ENCODE results near the gene MRPL34.

The MRPL34 gene

DNA sequence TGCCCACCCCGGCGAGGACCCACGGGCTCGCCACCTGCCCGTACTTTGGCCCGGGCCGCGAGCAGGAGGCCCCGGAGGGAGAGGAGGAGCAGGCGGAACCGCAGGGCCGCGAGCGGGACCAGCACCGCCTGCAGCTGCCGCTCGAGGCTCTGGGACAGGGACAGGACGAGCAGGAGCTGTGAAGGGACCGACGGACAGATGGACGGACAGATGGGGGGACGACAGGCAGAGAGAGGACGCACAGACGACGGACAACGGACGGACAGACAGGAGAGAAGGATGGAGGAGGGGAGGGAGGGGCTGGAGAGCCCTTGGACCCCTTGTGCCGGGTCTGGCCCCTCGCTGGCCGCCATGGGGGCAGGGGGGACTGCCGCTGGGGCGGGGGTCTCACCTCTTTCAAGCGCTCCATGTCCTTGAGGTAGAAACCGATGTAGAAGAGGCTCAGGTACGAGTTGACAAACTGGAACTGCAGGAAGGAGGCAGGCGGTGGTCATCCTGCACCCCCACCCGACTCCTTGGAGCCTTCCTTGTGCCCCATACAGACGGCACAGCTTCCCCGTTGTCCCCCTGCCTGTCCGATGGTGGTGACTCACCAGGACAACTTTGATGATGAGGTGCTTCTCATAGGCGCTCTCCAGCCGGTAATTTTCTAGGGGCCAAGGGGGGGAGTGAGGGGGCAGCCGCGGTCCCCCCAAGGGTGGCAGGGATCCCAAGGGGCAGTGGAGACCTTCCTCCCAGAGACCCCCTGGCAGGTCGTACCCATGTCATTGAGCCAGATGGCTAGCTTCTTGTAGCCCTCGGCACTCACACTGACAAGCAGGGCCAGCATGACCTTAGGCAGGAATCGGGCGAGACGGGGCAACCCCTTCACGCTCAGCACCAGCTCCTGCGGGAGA, 23.9 kb downstream of the MRPL34 start:
- no peak for DNase-seq

DNA sequence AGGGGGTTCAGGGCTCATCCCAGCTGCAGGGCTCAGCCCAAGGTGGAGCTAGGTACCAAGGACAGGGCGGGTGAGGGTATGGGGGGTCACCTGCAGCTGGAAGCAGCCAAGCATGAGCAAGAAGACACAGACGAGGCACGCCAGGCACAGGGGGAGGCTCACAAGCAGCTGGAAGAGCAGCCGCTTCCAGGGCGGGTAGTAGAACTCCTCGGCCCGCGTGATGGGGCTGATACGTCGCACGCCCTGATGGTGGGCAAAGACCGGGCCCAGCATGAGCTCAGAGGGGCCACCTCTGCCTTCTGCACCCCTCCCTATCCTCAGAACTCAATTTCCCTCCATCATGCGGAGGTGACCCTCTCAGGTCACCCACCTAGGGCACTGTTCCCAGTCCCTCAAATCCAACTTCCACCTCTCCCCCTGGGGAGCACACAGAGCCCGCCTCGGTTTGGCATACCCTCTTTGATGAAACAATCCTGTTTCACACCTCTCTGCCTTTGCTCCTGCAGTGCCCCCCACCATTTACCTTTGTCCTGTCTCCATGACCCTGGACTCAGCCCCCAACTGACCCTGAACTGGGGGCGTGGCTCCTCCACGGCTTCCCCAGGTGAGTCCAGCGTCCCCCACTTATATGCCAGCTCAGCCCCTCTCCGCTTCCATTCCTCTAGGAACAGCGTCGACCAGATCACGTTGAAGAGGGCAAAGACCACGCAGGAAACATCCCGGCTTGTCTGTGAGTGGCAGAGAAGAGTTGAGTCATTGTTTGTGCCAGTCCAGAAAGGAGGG, 24.8 kb downstream of the MRPL34 start:
- DNase-seq: no peak

DNA sequence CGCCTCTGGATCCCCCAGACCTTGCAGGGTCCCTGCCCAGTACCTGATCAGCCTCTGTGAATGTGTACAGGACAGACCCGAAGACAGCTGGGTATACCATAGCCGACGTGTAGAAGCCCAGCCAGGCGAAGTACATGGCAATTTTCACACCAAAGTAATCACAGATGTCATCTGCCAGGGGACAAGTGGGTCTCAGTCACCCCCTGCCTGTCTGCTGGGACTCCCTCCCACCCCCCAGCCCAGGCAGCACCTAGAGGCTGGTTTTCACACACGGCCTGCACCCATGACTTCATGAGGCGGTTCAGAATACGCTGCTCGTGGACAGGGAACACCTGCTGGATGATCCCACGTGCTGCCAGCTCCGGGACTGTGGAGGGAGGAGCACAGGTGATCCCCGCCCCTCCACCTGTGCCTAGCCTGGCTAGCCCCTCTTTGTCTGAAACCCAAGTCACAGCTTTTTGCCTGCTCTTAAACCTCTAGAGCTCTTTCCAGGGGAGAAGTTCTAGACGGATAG, 25.4 kb downstream of the MRPL34 start:
- DNase-seq: peak; percentile 57

DNA sequence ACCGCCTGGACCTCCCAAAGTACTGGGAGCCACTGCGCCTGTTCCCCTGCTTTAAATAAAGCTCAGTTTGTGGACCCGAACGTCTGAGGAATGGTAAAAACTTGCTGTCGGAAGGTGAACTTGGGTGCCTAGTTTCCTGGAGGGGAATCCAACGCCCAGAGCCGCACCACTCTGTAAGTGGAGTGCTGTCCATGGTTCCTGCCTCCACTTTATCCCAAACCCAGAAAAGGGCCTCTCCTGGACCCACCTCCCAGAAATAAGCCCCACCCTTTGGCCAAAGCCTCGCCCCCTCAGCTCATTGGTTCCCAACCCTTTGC, 26.6 kb downstream of the MRPL34 start:
- no peak for DNase-seq

DNA sequence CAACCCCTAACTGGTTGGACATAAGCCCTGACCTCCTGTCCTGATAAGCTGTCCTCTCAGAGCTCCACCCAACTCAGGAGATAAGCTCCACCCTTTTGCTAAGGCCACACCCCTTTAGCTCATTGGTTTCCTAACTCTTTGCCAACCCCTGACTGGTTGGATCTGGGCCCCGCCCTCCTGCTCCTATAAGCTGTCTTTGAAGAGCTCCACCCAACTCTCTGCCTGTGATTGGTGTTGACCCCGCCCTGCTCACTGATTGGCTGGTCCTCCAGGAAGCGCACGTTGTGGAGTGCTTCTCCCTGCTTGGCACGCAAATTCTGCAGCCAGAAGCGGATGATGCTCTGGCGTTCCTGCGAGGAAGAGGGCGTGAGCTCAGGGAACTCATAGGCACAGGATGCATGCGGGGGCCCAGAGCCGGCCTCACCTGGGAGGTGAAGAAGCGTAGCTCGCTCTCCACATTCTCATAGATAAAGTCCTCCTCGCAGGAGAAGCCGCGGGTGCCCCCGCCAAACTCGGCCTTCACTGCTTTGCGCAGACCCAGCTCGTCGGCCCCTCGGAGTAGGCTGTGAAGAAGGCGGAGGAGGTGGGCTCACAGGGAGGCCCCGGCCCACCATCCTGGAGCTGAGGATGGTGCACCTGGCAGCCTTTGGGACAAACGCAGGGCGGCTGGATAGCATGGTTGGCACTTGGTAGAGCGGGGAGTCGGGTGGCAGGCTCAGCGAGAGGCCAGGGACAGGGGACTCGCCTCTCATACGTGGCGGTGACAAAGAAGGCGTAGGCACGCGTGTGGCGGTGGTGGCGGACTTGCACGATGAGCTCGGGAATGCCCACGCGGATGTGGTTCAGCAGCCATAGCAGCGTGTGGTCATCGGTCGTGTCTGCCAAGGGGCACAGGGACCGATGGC, 27.3 kb downstream of the MRPL34 start:
- DNase-seq: peak; percentile 72

DNA sequence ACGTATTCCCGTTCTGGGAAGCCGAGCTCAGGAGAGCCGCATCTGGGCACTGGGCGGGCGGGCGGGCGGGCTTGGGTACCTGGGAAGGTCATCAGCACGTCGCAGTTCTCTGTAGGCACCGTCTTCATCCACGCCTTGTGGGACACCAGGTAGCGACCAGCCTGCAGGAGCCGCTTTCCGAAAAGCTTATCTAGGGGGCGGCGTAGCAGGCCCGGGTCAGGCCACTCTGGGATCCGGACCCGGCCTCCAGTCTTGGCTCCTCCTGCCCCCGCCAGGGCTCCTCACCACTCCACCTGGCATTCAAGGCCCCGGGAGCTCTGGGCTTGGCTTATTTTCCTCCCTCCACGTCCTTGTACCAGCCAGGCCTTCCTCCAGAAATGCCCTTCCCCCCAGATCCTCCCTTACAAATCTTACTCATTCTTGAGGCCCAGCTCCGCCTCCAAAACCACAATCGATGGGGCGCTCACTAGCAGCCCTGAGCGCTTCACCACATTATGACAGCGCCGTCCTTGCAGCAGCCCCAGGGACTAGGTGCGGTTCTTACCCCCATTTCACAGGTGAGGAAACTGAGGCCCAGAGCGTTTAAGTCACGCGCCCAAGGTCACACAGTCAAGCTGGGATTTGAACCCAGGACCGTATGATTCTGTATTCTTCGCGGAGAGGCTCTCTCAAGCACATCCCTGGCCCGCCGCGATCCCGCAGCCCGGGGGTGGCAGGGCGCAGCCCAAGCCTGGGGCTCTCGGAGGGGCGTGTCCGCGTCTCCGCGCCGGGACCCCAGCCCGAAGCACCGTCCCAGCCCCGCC, 28.1 kb downstream of the MRPL34 start:
- no peak for DNase-seq

DNA sequence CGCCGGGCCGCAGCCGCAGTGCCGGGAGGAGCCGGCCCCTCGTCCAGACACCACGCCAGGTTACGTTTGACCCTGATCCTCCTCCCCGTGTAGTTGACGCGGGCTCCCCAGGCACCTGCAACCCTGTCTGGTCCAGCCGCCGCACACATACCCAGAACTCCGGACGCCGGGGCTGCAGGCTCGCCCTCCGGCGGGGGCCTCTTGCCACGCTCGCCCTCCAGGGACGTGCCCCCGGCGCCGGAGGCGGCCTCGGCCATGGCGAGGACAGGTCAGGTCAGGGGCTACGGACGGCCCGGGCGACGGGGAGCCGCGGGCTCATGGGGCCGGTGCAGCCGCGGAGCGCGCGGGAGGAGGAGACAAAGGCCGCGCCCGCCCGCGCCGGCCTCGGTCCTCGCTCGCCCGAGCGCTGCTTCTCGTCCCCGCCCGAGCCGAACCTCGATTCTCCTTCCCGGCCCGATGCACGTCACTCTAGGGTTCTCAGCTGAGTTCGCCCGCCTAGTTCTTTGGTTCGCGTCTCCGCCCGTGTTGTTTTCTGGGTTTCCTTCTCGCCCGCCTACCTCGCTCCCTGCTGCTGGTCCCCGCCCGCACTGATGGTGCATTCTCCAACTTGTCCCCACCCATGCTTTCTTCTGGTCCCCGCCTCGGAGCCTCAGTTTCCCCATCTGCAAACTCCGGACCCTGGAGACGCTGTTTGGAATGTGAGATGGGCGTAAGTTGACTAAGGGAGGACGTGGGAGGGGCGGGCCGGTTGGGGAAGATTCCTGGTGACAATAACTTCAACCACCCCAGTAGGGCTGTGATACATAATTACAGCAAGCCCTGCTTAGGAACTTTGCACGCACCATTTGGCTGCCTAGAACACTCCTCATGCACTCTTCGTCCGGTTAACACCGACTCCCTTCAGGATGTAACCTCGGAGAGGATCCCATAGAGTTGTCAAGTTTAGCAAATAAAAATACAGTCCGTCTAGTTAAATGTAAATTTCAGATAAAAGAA, 29.0 kb downstream of the MRPL34 start, which contains the start of gene ANO8:
Gene ANO8 (minus strand): TSS at position 442 of the 996 bp plus-strand sequence. CDS start 185 bp downstream, at position 257.
- peak; percentile 95 for DNase-seq

DNA sequence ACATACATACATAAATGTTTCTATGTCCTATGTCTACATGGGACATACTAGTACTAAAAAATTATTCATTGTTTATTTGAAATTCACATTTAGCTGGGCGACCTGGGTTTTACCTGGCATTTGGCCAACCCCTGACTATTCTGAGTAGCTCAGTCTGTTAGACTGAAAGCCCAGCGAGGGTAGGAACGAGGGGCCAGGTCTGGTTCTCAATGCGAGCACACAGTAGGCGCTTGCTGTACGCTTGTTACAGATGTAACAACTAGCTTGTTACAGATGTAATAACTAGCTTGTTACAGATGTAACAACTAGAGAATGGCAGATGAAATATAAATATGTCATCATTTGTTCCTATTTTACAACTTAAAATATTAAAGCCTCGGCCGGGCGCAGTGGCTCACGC, 29.9 kb downstream of the MRPL34 start:
- no peak for DNase-seq

DNA sequence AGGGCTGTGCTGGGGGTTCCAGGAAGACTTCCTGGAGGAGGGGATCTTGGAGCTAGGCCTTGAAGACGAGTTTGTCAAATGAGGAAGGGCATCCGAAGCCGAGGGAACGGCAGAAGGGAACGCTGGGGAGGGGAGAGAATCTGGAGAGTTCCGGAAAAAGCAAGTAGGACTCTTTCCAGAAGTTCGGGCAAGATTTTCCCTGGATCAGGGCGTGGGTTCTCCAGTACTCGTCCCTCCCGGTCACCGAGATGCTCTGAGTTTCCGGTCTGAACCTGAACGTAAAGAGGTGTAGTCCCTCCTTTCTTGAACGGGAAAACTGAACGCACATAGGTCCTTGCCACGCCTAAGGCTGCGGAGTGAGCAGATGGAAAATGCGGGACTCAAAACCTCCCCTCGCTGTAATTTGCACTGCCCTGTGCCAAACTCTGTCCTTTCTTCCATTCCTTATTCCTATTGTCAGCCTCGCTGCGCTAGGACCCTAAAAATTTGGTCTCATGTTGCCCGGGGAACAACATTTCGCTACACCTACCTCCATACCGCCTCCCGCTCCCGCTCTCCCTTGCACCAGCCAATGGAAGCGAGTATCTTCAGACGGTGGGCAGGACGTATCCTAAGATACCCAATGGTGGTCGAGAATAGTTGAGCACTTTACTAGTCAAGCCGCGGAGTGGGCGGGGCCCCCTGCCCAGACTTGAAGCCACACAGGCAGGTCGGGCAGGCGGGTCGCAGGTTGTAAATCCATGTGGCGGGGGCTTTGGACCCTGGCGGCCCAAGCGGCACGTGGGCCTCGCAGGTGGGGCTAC, 31.4 kb downstream of the MRPL34 start, which contains the start of gene GTPBP3:
Gene GTPBP3 (plus strand): TSS at position 682 of the 803 bp plus-strand sequence. CDS start 59 bp downstream, at position 741.
- DNase-seq: peak; percentile 100

DNA sequence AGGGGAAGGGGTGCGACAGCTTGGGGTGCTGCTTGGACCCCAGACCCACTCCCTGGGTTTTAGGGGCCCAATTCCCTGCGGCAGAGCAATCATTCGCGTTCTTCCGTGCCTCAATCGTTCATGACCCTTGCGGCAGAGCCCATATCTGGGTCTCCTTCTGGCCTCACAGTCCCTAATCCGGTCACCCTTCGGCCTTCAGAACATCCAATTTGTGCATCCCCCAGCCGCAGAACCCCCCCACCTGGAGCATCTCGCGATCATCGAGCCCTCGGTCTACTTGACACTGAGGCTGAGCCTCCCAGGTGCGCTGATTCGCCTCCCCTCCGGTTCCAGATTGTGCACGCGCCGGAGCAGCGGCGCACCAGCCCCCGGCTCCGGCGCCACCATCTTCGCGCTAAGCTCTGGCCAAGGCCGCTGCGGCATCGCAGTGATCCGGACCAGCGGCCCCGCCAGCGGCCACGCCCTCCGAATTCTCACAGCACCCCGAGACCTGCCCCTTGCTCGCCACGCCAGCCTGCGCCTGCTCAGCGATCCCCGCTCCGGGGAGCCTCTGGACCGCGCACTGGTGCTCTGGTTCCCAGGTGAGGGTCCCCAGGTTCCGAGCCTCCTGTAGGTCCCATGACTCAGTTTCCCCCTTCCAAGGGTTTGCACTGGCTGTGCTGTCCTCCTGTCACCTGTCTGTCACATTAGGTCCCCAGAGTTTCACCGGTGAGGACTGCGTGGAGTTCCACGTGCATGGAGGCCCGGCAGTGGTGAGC, 32.2 kb downstream of the MRPL34 start:
- DNase-seq: peak; percentile 37

DNA sequence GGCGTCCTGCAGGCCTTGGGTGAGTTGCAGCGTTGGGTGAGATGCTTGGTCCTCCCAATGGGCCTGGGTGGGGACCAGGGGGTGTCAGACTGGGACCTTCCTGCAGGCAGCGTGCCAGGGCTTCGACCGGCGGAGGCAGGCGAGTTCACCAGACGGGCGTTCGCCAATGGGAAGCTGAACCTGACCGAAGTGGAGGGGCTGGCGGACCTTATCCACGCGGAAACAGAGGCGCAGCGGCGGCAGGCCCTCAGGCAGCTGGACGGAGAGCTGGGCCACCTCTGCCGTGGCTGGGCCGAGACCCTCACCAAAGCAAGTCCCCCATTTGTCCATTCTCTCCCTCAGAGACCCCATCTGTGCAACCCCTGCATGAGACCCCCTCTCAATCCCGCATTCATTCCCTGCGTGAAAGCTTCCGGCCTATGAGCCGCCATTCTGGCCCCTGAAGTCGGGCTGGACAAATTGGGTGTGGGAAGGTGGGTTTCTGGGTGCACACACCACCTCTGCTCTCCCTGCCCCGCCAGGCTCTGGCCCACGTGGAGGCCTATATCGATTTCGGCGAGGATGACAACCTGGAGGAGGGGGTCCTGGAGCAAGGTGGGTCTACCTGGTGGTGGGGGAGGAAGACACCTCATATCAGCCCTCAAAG, 32.9 kb downstream of the MRPL34 start:
- DNase-seq: no peak

DNA sequence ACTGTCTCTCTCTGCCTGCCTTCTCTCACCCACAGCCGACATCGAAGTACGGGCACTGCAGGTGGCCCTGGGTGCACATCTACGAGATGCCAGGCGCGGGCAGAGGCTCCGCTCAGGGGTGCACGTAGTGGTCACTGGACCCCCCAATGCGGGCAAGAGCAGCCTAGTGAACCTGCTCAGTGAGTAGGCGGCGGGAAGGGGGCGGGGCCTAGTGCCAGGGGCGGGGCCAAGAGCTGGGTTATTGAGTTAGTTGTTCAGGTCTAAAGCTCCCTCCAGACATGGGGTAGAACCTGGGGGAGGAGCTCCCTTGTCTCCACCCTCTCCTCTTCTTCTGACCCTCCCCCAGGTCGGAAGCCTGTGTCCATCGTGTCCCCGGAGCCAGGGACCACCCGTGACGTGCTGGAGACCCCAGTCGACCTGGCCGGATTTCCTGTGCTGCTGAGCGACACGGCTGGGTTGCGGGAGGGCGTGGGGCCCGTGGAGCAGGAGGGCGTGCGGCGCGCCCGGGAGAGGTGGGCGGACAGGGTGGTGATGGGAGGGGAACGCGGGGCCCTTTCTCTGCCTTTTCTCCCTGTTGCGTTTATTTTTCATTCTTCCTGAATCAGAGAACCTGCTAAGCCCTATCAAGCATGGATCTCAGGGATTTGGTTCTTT, 33.5 kb downstream of the MRPL34 start:
- no peak for DNase-seq

DNA sequence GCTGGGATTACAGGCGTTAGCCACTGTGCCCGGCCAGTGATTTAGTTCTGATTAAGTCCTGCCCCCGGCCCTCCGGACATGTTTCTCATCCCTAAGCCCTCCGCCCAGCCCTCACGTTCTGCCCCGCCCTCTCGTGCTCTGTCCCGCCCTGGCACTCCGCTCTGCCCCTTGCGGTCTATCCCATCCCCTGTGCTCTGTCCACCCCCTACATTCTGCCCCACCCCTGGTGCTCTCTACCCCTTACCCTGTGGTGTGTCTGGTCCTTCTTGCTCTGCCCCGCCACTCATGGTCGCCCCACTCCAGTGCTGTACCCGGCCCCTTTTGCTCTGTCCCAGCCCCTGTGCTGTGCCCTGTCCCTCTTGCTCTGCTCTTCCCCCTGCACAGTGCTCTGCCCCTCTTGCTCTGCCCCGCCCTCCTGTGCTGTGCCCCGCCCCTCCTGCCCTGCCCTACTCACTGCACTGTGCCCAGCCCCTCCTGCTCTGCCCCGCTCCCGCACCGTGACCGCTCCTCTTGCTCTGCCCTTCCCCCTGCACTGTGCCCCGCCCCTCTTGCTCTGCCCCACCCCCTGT, 34.7 kb downstream of the MRPL34 start:
- DNase-seq: no peak

DNA sequence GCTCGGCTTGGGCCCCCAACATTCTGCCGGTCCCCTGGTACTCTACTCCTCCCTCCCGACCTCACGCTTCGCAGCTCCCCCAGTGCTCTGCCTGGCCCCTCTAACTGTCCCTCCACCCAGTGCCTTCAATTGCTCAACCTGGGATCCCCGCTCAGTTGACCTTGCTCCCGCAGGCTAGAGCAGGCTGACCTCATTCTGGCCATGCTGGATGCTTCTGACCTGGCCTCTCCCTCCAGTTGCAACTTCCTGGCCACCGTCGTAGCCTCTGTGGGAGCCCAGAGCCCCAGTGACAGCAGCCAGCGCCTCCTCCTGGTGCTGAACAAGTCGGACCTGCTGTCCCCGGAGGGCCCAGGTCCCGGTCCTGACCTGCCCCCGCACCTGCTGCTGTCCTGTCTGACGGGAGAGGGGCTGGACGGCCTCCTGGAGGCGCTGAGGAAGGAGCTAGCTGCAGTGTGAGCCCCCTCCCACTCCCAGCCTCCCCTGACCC, 35.2 kb downstream of the MRPL34 start:
- no peak for DNase-seq

DNA sequence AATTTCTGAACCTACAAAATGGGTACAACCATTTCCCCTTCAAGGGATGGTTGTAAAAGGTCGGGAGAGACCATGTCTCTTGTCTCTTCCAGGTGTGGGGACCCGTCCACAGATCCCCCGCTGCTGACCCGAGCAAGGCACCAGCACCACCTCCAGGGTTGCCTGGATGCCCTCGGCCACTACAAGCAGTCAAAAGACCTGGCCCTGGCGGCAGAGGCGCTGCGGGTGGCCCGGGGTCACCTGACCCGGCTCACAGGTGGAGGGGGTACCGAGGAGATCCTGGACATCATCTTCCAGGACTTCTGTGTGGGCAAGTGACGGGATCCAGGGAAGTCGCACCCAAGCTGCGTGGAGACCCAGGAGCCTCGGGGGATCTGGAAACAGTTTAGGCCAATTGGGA, 35.7 kb downstream of the MRPL34 start:
- no peak for DNase-seq

DNA sequence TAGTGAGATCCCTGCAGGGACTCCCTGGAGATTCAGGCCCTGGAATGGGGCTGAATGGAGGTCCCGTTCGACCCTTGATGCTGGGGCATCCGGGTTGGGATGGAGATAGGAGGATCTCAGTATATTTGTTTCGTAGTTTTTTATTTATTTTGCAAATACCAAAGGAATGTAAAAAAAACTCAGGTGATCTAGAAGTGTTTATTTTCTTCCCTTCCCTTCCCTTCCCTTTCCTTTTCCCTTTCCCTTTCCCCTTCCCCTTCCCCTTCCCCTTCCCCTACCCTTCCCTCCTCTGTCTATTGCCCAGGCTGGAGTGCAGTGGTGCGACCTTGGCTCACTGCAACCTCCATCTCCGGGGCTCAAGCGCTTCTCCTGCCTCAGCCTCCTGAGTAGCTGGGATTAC, 36.2 kb downstream of the MRPL34 start:
- DNase-seq: no peak

DNA sequence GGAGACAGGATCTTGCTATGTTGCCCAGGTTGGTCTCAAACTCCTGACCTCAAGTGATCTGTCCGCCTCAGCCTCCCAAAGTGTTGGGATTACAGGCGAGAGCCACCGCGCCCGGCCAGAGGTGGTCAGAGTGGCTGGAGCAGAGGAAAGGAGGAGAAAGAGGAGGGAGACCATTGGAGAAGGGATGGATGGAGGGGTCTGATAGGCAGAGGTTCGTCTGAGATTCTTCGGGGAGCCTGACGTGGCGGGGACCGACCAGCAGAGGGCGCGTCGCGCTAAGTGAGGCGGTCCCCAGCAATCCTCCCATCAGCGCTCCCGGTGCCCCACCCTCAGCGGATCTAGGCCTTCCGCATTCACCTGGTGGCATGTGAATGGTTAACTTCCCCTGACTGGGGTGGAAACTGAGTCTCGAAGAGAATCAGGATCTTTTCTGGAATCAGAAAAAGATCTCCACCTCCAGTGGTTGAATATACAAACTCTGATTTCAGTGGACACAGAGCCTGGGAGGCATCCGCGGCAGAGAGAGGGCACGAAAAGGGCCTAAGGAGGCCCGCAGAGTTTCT, 40.5 kb downstream of the MRPL34 start:
- peak; percentile 58 for DNase-seq

Measured in NCI-H146 (cell line).